Mesodermal cell (in vitro differentiated cells): ENCODE measurements around the gene OR4C15. TPM values are rescaled to one million over a fixed set of nuclear protein-coding genes. Genes with fewer than 3 reads are reported as not detected.

Experiments used
- H3K27ac ChIP-seq: 2 replicates; pipeline ENCODE4 v1.7.0; 2013; ENCODE audit warnings: mild to moderate bottlenecking, low read depth, low read length, moderate library complexity; ENCODE audit not compliant: severe bottlenecking
- H3K36me3 ChIP-seq: 2 replicates; pipeline ENCODE4 v1.7.1; 2013; ENCODE audit warnings: mild to moderate bottlenecking, low read length, moderate library complexity; ENCODE audit not compliant: control insufficient read depth, insufficient read depth
- H3K4me1 ChIP-seq: one replicate; pipeline ENCODE4 v1.7.1; 2013; ENCODE audit warnings: mild to moderate bottlenecking, low read length; ENCODE audit not compliant: insufficient read depth, control insufficient read depth, poor library complexity, severe bottlenecking
- H3K4me3 ChIP-seq: 2 replicates; pipeline ENCODE4 v1.7.0; 2013; ENCODE audit warnings: low read length, control low read depth, mild to moderate bottlenecking; ENCODE audit not compliant: insufficient read depth, poor library complexity, severe bottlenecking; ENCODE audit errors: extremely low read depth
- H3K9me3 ChIP-seq: 2 replicates; pipeline ENCODE4 v1.7.1; 2013; ENCODE audit warnings: mild to moderate bottlenecking, low read length, moderate library complexity; ENCODE audit not compliant: control insufficient read depth
- WGBS, 2 experiments: methylation state at CpG; one replicate each; pipeline ENCODE4 v1.1.5; 2013; ENCODE audit warnings: missing lambda C conversion rate in 2 of 2; ENCODE audit not compliant: insufficient coverage in 2 of 2; 5-methylcytosine and 5-hydroxymethylcytosine counted together
- polyA plus RNA-seq, 2 experiments: library from polyadenylated mRNA; stranded (reverse); fragments of 50-300 nt; gene quantifications; one replicate each; pipeline ENCODE4 v1.2.3, GENCODE V29; 2013

Gene OR4C15
- polyA plus RNA-seq (2013, experiment 1 of 2) = not detected
- polyA plus RNA-seq (2013, experiment 2 of 2) = not detected

GRCh38 chr11:55554169-55554568 lies at the start of gene OR4C15:
Gene OR4C15, plus strand, starts transcription at chr11:55554469. Its CDS starts 0 bp downstream, at chr11:55554469.
- Histone ChIP-seq H3K4me3 (no peak within 1 kb of the TSS), H3K9me3 (peaks cover 52% of the 10 kb centered on the region), H3K36me3 (no peaks in the 10 kb centered on the region), H3K4me1 (no peaks in the 10 kb centered on the region), H3K27ac (no peak within 1 kb of the TSS)

GRCh38 chr11:55571828-55572227 lies 17.6 kb downstream of the OR4C15 start, which contains the start of gene OR4C16:
Gene OR4C16, plus strand, starts transcription at chr11:55572128. Its CDS starts 0 bp downstream, at chr11:55572128.
- H3K4me3 ChIP-seq = no peak within 1 kb of the TSS
- H3K9me3 ChIP-seq = peaks cover 40% of the 10 kb centered on the region
- WGBS, 2 experiments = no CpG with 5 or more reads among the region's 3 CpGs
- no peaks in the 10 kb centered on the region for H3K4me1 ChIP-seq
- H3K36me3 ChIP-seq = no peaks in the 10 kb centered on the region
- H3K27ac ChIP-seq = no peak within 1 kb of the TSS

GRCh38 chr11:55572548-55572947 lies 18.3 kb downstream of the OR4C15 start:
- Histone ChIP-seq H3K4me3 (no peak overlapping the region), H3K4me1 (no peaks in the 10 kb centered on the region), H3K27ac (no peak overlapping the region), H3K9me3 (peaks cover 40% of the 10 kb centered on the region), H3K36me3 (no peaks in the 10 kb centered on the region)
- WGBS, 2 experiments = no CpG with 5 or more reads among the region's 1 CpG
